GM20431 (cell line): ENCODE measurements around the gene ARMH2.

Experiments used
- in situ Hi-C: fragments of 300-500 bp; cut with MseI, MboI; formaldehyde crosslinking; loops from one replicate; pipeline ENCODE4 v1.15.0; 2020; ENCODE audit warnings: low sequenced_read_pairs; ENCODE audit not compliant: unreplicated experiment

ARMH2 gene

GRCh38 chr6:24766680-24767462 lies 31.8 kb downstream of the ARMH2 start:
- in situ Hi-C loops: loop anchor here (25.0 kb wide), 1 partner anchor 180 kb away; no protein-coding TSS in a partner anchor

GRCh38 chr6:24765968-24766367 lies 32.7 kb downstream of the ARMH2 start:
- in situ Hi-C loops: loop anchor here (25.0 kb wide), 1 partner anchor 179 kb away; no protein-coding TSS in a partner anchor

GRCh38 chr6:24764833-24765828 lies 33.6 kb downstream of the ARMH2 start:
- in situ Hi-C loops: loop anchor here (25.0 kb wide), 1 partner anchor 178 kb away; no protein-coding TSS in a partner anchor

GRCh38 chr6:24763578-24763977 lies 35.1 kb downstream of the ARMH2 start:
- in situ Hi-C loops: loop anchor here (25.0 kb wide), 1 partner anchor 176 kb away; no protein-coding TSS in a partner anchor

GRCh38 chr6:24761851-24762250 lies 36.9 kb downstream of the ARMH2 start:
- in situ Hi-C loops: loop anchor here (25.0 kb wide), 1 partner anchor 175 kb away; no protein-coding TSS in a partner anchor

- in situ Hi-C loops: loop anchor here (25.0 kb wide), 1 partner anchor 174 kb away; no protein-coding TSS in a partner anchor
Measured at GRCh38 chr6:24761193-24761835, 37.4 kb downstream of the ARMH2 start.

GRCh38 chr6:24760210-24760609 lies 38.5 kb downstream of the ARMH2 start:
- in situ Hi-C loops: loop anchor here (25.0 kb wide), 1 partner anchor 173 kb away; no protein-coding TSS in a partner anchor

- in situ Hi-C loops: loop anchor here (25.0 kb wide), 1 partner anchor 172 kb away; no protein-coding TSS in a partner anchor
Measured at GRCh38 chr6:24759718-24760117, 39.0 kb downstream of the ARMH2 start.

- in situ Hi-C loops: loop anchor here (25.0 kb wide), 1 partner anchor 170 kb away; no protein-coding TSS in a partner anchor
Measured at GRCh38 chr6:24757611-24758010, 41.1 kb downstream of the ARMH2 start.

GRCh38 chr6:24755279-24755678 lies 43.4 kb downstream of the ARMH2 start:
- in situ Hi-C loops: loop anchor here (25.0 kb wide), 1 partner anchor 168 kb away; no protein-coding TSS in a partner anchor

- in situ Hi-C loops: loop anchor here (25.0 kb wide), 1 partner anchor 167 kb away; no protein-coding TSS in a partner anchor
Measured at GRCh38 chr6:24754378-24754777, 44.3 kb downstream of the ARMH2 start.

- in situ Hi-C loops: loop anchor here (25.0 kb wide), 1 partner anchor 166 kb away; no protein-coding TSS in a partner anchor
Measured at GRCh38 chr6:24753545-24753944, 45.2 kb downstream of the ARMH2 start.

- in situ Hi-C loops: loop anchor here (25.0 kb wide), 1 partner anchor 166 kb away; no protein-coding TSS in a partner anchor
Measured at GRCh38 chr6:24752917-24753492, 45.7 kb downstream of the ARMH2 start.

- in situ Hi-C loops: loop anchor here (25.0 kb wide), 1 partner anchor 165 kb away; no protein-coding TSS in a partner anchor
Measured at GRCh38 chr6:24752503-24752902, 46.2 kb downstream of the ARMH2 start.

GRCh38 chr6:24750878-24751277 lies 47.8 kb downstream of the ARMH2 start:
- in situ Hi-C loops: loop anchor here (25.0 kb wide), 1 partner anchor 164 kb away; no protein-coding TSS in a partner anchor

GRCh38 chr6:24749297-24749696 lies 49.4 kb downstream of the ARMH2 start:
- in situ Hi-C loops: no loop called here
